Endothelial cell of umbilical vein (primary cell): ENCODE measurements around the gene TDP1. TPM values are rescaled to one million over a fixed set of nuclear protein-coding genes. Genes with fewer than 3 reads are reported as not detected.
"Not testable (repeated sequence)": the region's sequence is repeated elsewhere in the genome, so short reads cannot be mapped to it uniquely, and the experiment has no call there.

Experiments
- BruUV-seq: library from RNA; stranded (reverse); fragments of 400-500 nt; replicated peaks from 2 replicates; lab custom pipeline; 2021; lab: Mats Ljungman, UMichigan
- CTCF ChIA-PET: fragments of 300-600, 350-600 bp; sonication (Branson Sonifier 250); formaldehyde crosslinking; loops from one replicate; lab custom pipeline; 2021; ENCODE audit warnings: antibody characterized with exemption, inconsistent platforms; lab: Charles Lee
- POLR2A ChIA-PET: fragments of 300-600, 350-600 bp; sonication (Branson Sonifier 250); formaldehyde crosslinking; loops from one replicate; lab custom pipeline; 2021; ENCODE audit warnings: antibody characterized with exemption, inconsistent platforms; lab: Charles Lee
- DNase-seq: peaks from one replicate; pipeline ENCODE4 v3.0.0-alpha.2; 2011; ENCODE audit warnings: low read depth, low spot score
- FAIRE-seq: peaks from 2 replicates; lab custom pipeline; 2011; peaks lifted over from hg19 to GRCh38; lab: Jason Lieb, UNC
- H2AFZ ChIP-seq: 2 replicates; pipeline ENCODE4 v1.6.0; 2012; ENCODE audit warnings: low read depth, low read length, control low read depth, inconsistent platforms
- H3K27ac ChIP-seq: 2 replicates; pipeline ENCODE4 v1.5.1; 2011; ENCODE audit warnings: low read depth, mild to moderate bottlenecking, control low read depth, low read length, moderate library complexity; ENCODE audit not compliant: insufficient read depth
- H3K27me3 ChIP-seq, 2 experiments: 2 replicates each; pipeline versions ENCODE4 v1.6.0 to v1.6.1; 2011; ENCODE audit warnings: low read length in 2 of 2, mixed read lengths in 1 of 2; ENCODE audit not compliant: control insufficient read depth in 2 of 2, insufficient read depth in 2 of 2
- H3K36me3 ChIP-seq, 2 experiments: 2 replicates in 1 of 2; 3 replicates in 1 of 2; pipeline ENCODE4 v1.5.1; 2011; ENCODE audit warnings: low read length in 2 of 2, mild to moderate bottlenecking in 1 of 2, moderate library complexity in 1 of 2; ENCODE audit not compliant: control insufficient read depth in 2 of 2, insufficient read depth in 2 of 2; ENCODE audit errors: extremely low read depth in 1 of 2
- H3K4me1 ChIP-seq: 3 replicates; pipeline ENCODE4 v1.5.1; 2011; ENCODE audit warnings: mild to moderate bottlenecking, low read length; ENCODE audit not compliant: control insufficient read depth, insufficient read depth; ENCODE audit errors: extremely low read depth
- H3K4me2 ChIP-seq: 2 replicates; pipeline ENCODE4 v1.6.1; 2011; ENCODE audit warnings: low read length, control low read depth, mixed read lengths; ENCODE audit not compliant: insufficient read depth
- H3K4me3 ChIP-seq, 3 experiments: fragments of 200-600 bp in 1 of 3; sonication (generic), shearing (Covaris generic) in 1 of 3; replicated peaks in 1 of 3; 2 replicates each; pipeline ENCODE4 v1.5.1; 2011 to 2016; ENCODE audit warnings: control low read depth in 3 of 3, low read length in 3 of 3, mild to moderate bottlenecking in 2 of 3, inconsistent platforms in 1 of 3, low read depth in 1 of 3, moderate library complexity in 1 of 3; ENCODE audit not compliant: insufficient read depth in 1 of 3
- H3K79me2 ChIP-seq: 2 replicates; pipeline ENCODE4 v1.6.0; 2012; ENCODE audit warnings: low read length, inconsistent platforms; ENCODE audit not compliant: control insufficient read depth, insufficient read depth
- H3K9ac ChIP-seq: replicated peaks from 2 replicates; pipeline ENCODE3; 2011; ENCODE audit warnings: low read length, control low read depth; ENCODE audit not compliant: insufficient read depth; ENCODE audit errors: extremely low read depth
- H3K9me1 ChIP-seq: replicated peaks from 3 replicates; pipeline ENCODE4 v1.6.0; 2011; ENCODE audit warnings: mild to moderate bottlenecking, low read length; ENCODE audit not compliant: control insufficient read depth, insufficient read depth; ENCODE audit errors: extremely low read depth
- H3K9me3 ChIP-seq: replicated peaks from 2 replicates; pipeline ENCODE4 v1.5.1; 2012; ENCODE audit warnings: low read length, inconsistent platforms; ENCODE audit not compliant: control insufficient read depth, insufficient read depth
- H4K20me1 ChIP-seq: replicated peaks from 2 replicates; pipeline ENCODE3; 2011; ENCODE audit warnings: mild to moderate bottlenecking, low read length; ENCODE audit not compliant: control insufficient read depth, insufficient read depth; ENCODE audit errors: extremely low read depth
- CTCF ChIP-seq, 2 donors: IDR thresholded peaks; 1 replicate in 1 of 2; 2 replicates in 1 of 2; pipeline ENCODE4 v1.5.1; 2011; ENCODE audit warnings: low read length in 2 of 2, mild to moderate bottlenecking in 2 of 2, moderate library complexity in 2 of 2, control low read depth in 1 of 2, inconsistent platforms in 1 of 2, low read depth in 1 of 2; ENCODE audit not compliant: insufficient read depth in 1 of 2; ENCODE audit errors: extremely low read depth in 1 of 2
- EZH2 ChIP-seq: IDR thresholded peaks from 2 replicates; pipeline ENCODE4 v1.6.1; 2012; ENCODE audit warnings: borderline replicate concordance, low read depth, mild to moderate bottlenecking, moderate library complexity, low read length, inconsistent platforms; ENCODE audit not compliant: severe bottlenecking
- FOS ChIP-seq: IDR thresholded peaks from 2 replicates; pipeline ENCODE4 v1.6.1; 2011; ENCODE audit warnings: mild to moderate bottlenecking, low read length, moderate library complexity, borderline replicate concordance; ENCODE audit not compliant: insufficient read depth
- GATA2 ChIP-seq: IDR thresholded peaks from 2 replicates; pipeline ENCODE4 v1.7.0; 2011; ENCODE audit warnings: low read depth, mild to moderate bottlenecking, moderate library complexity, mixed read lengths, low read length; ENCODE audit not compliant: insufficient read length, insufficient read depth
- JUN ChIP-seq: IDR thresholded peaks from 2 replicates; pipeline ENCODE4 v1.6.1; 2011; ENCODE audit warnings: borderline replicate concordance, low read depth; ENCODE audit not compliant: insufficient read length, insufficient read depth
- MAX ChIP-seq: IDR thresholded peaks from 2 replicates; pipeline ENCODE4 v1.6.1; 2011; ENCODE audit not compliant: insufficient read depth, insufficient read length
- MYC ChIP-seq: IDR thresholded peaks from one replicate; pipeline ENCODE4 v1.6.1; 2011; ENCODE audit warnings: mild to moderate bottlenecking, low read depth, low read length
- POLR2A ChIP-seq: IDR thresholded peaks from 2 replicates; pipeline ENCODE4 v1.6.1; 2012; ENCODE audit warnings: low read depth, mild to moderate bottlenecking, control low read depth, low read length
- POLR2AphosphoS5 ChIP-seq: IDR thresholded peaks from 2 replicates; pipeline ENCODE4 v1.6.1; 2012; ENCODE audit warnings: low read depth, mild to moderate bottlenecking, control low read depth, low read length, moderate library complexity; ENCODE audit not compliant: insufficient read depth
- dilution Hi-C: fragments of 300-500 bp; cut with MboI; formaldehyde crosslinking; loops from one replicate; pipeline ENCODE4 v1.15.0; 2019; ENCODE audit warnings: low sequenced_read_pairs; ENCODE audit not compliant: extremely low pct_ligation_motif_present
- intact Hi-C: fragments of 100-400 bp; cut with micrococcal nuclease; formaldehyde crosslinking; loops from one replicate; pipeline ENCODE4 v1.10.0; 2022
- polyA plus RNA-seq, 4 experiments: library from polyadenylated mRNA; depleted of rRNA in 3 of 4; stranded (reverse) in 3 of 4; unstranded in 1 of 4; fragments of >200 nt; gene quantifications; 2 replicates each; pipeline versions ENCODE4 v1.2.1 to v1.2.3, GENCODE V29; 2011 to 2012; ENCODE audit warnings: missing spikeins in 1 of 4
- total RNA-seq: library from RNA; stranded (reverse); gene quantifications from 2 replicates; pipeline ENCODE4 v1.2.3, GENCODE V29; 2021

Gene TDP1
- total and polyA plus RNA-seq, 2 donors (not counting 3 experiments of a cell fraction or from before 2014, with no cell fraction given), result 14.1 to 30.5 TPM

DNA sequence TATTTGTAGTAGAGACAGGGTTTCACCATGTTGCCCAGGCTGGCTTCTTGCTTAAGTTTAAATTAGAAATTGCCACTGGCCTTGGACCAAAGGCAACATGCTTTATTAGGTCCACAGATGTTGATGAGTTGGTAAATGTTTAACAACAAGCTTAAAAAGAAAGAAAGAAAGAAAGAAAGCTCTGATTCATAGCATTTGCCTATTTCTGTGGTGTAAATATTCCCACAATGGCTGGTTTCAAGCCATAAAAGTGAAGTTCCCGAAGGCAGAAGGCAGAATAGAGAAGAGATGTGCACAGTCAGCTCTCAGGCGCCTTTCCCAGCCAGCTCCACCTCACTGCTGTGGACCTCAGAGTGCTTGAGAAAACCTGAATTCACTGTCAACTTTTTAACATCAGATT lies 132.4 kb downstream of the TDP1 start:
- Histone ChIP-seq H3K9ac (no peak overlapping the region), H3K27me3 (peaks cover 0 to 6% of the 10 kb centered on the region in 2 experiments), H3K27ac (no peak overlapping the region), H3K4me3 (no peak overlapping the region), H4K20me1 (no peaks in the 10 kb centered on the region), H3K4me2 (no peak overlapping the region), H3K36me3 (no peaks in the 10 kb centered on the region), H3K4me1 (no peaks in the 10 kb centered on the region), H3K9me1 (no peaks in the 10 kb centered on the region), H2AFZ (no peak overlapping the region), H3K79me2 (no peaks in the 10 kb centered on the region), H3K9me3 (no peaks in the 10 kb centered on the region)
- POLR2A ChIA-PET, result interaction anchor here (0.6 kb wide), 1 partner anchor 152 kb away, joined by 6 read pairs; no protein-coding TSS in a partner anchor
- CTCF ChIA-PET, result no interaction called here
- FAIRE-seq (no peak), DNase-seq (no peak)
- no peak for TF ChIP-seq MAX
- TF ChIP-seq MYC, result no peak
- TF ChIP-seq POLR2AphosphoS5, result no peak
- TF ChIP-seq EZH2, result no peak
- no peak for TF ChIP-seq CTCF (IDR thresholded peaks at IDR 0.05; ENCODE audit: extremely low read depth in 1 of 2, insufficient read depth in 1 of 2, low read depth in 1 of 2, low read length in 2 of 2)
- no peak for TF ChIP-seq POLR2A
- TF ChIP-seq GATA2, result no peak
- no peak for TF ChIP-seq FOS
- no peak for TF ChIP-seq JUN
- BruUV-seq, result no TSS peak
- intact Hi-C loops, result no loop called here
- dilution Hi-C loops, result no loop called here

DNA sequence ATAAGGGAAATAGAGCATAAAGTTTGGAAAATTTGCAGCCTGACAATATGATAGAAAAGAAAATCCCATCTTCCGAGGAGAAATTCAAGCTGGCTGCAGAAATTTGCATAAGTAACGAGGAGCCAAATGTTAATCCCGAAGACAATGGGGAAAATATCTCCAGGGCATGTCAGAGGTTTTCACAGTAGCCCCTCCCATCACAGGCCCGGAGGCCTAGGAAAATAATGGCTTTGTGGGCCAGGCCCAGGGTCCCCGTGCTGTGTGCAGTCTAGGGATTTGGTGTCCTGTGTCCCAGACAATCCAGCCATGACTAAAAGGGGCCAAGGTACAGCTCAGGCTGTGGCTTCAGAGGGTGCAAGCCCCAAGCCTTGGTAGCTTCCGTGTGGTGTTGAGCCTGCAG lies 133.8 kb downstream of the TDP1 start:
- intact Hi-C loops, CTCF ChIA-PET, DNase-seq, H3K27ac ChIP-seq, H4K20me1 ChIP-seq, H3K9ac ChIP-seq, H3K4me2 ChIP-seq, dilution Hi-C loops, H3K4me1 ChIP-seq, BruUV-seq, H3K79me2 ChIP-seq, H3K4me3 ChIP-seq, FAIRE-seq, H3K9me1 ChIP-seq, H3K27me3 ChIP-seq, H3K9me3 ChIP-seq, POLR2A ChIA-PET, H2AFZ ChIP-seq, H3K36me3 ChIP-seq: not testable (repeated sequence)
